ENCODE measurements around the gene FIS1. TPM values are rescaled to one million over a fixed set of nuclear protein-coding genes. Genes with fewer than 3 reads are reported as not detected.
"Not testable (repeated sequence)": the region's sequence is repeated elsewhere in the genome, so short reads cannot be mapped to it uniquely, and the experiment has no call there.

The FIS1 gene
- total and polyA plus RNA-seq, 9 donors: 83.2 to 262 (median 178) TPM

GRCh38 chr7:101208794-101209193, 36.1 kb downstream of the FIS1 start:
- intact Hi-C loops (cut with DNase I): no loop called here
- TF ChIP-seq CTCF (IDR thresholded peaks at IDR 0.05) (no peak), POLR2A (IDR thresholded peaks at IDR 0.05) (no peak), EP300 (IDR thresholded peaks at IDR 0.05) (no peak)
- no peaks in the 10 kb centered on the region for H3K36me3 ChIP-seq
- no peaks in the 10 kb centered on the region for H3K9me3 ChIP-seq
- H3K27me3 ChIP-seq: no peaks in the 10 kb centered on the region
- no peak for DNase-seq
- no peak overlapping the region for H3K4me3 ChIP-seq
- H3K27ac ChIP-seq: no peak overlapping the region
- no peaks in the 10 kb centered on the region for H3K4me1 ChIP-seq (ENCODE audit: insufficient read depth)
- WGBS, 3 donors: 90% methylated on average over 14 of the region's 14 CpGs

GRCh38 chr7:101207459-101207858, 37.4 kb downstream of the FIS1 start:
- intact Hi-C loops (cut with DNase I): no loop called here
- no peaks in the 10 kb centered on the region for H3K36me3 ChIP-seq
- H3K9me3 ChIP-seq: no peaks in the 10 kb centered on the region
- H3K27me3 ChIP-seq: no peaks in the 10 kb centered on the region
- no peaks in the 10 kb centered on the region for H3K4me1 ChIP-seq (ENCODE audit: insufficient read depth)
- H3K4me3 ChIP-seq: no peak overlapping the region
- H3K27ac ChIP-seq: no peak overlapping the region
- TF ChIP-seq CTCF (IDR thresholded peaks at IDR 0.05): no peak
- TF ChIP-seq POLR2A (IDR thresholded peaks at IDR 0.05): no peak
- TF ChIP-seq EP300 (IDR thresholded peaks at IDR 0.05): no peak
- WGBS, 3 donors: 81 to 90% (median 90%) methylated on average over 17 of the region's 17 CpGs
- no peak for DNase-seq

GRCh38 chr7:101206665-101207042, 38.2 kb downstream of the FIS1 start:
- no peak for DNase-seq
- H3K36me3 ChIP-seq: no peaks in the 10 kb centered on the region
- H3K27ac ChIP-seq: no peak overlapping the region
- no peaks in the 10 kb centered on the region for H3K9me3 ChIP-seq
- intact Hi-C loops (cut with DNase I): no loop called here
- H3K27me3 ChIP-seq: peaks cover 4% of the 10 kb centered on the region
- WGBS, 3 donors: 83 to 86% (median 84%) methylated on average over 19 of the region's 19 CpGs
- H3K4me3 ChIP-seq: no peak overlapping the region
- TF ChIP-seq EP300 (IDR thresholded peaks at IDR 0.05) (no peak), POLR2A (IDR thresholded peaks at IDR 0.05) (no peak), CTCF (IDR thresholded peaks at IDR 0.05) (no peak)
- no peaks in the 10 kb centered on the region for H3K4me1 ChIP-seq (ENCODE audit: insufficient read depth)

- Histone ChIP-seq H3K9me3 (no peaks in the 10 kb centered on the region), H3K4me1 (ENCODE audit: insufficient read depth) (no peaks in the 10 kb centered on the region), H3K36me3 (no peaks in the 10 kb centered on the region), H3K27me3 (peaks cover 4% of the 10 kb centered on the region), H3K4me3 (no peak overlapping the region), H3K27ac (no peak overlapping the region)
- TF ChIP-seq EP300 (IDR thresholded peaks at IDR 0.05) (no peak), CTCF (IDR thresholded peaks at IDR 0.05) (no peak), POLR2A (IDR thresholded peaks at IDR 0.05) (no peak)
- intact Hi-C loops (cut with DNase I): no loop called here
- 80 to 85% (median 82%) methylated on average over 32 of the region's 32 CpGs for WGBS, 3 donors
- no peak for DNase-seq
These were observed 38.8 kb downstream of the FIS1 start for GRCh38 chr7:101205901-101206664.

- H3K4me3 ChIP-seq; H3K9me3 ChIP-seq; H3K27me3 ChIP-seq; H3K36me3 ChIP-seq; H3K4me1 ChIP-seq (ENCODE audit: insufficient read depth); H3K27ac ChIP-seq; DNase-seq: not testable (repeated sequence)
- 56 to 71% (median 62%) methylated on average over 22 of the region's 22 CpGs for WGBS, 3 donors
- intact Hi-C loops (cut with DNase I): loop anchor here in 1 of 4 donors (1.0 kb wide), 1 partner anchor 20 kb away; no protein-coding TSS in a partner anchor
These were observed 40.8 kb downstream of the FIS1 start for GRCh38 chr7:101203740-101204738.
